Measurements from ENCODE around the gene C1GALT1. TPM values are rescaled to one million over a fixed set of nuclear protein-coding genes. Genes with fewer than 3 reads are reported as not detected.
"Not testable (repeated sequence)": the region's sequence is repeated elsewhere in the genome, so short reads cannot be mapped to it uniquely, and the experiment has no call there.

The C1GALT1 gene
- 10 to 100 TPM; 39.7 to 42.0 (median 40.4) TPM for total RNA-seq

- peak within 1 kb of the TSS; percentile 87 for H3K4me3 Mint-ChIP-seq
- H3K36me3 Mint-ChIP-seq (ENCODE audit: insufficient read depth) = no peaks in the 10 kb centered on the region
- no peaks in the 10 kb centered on the region for H3K9me3 Mint-ChIP-seq
- H3K4me1 Mint-ChIP-seq (ENCODE audit: low read depth) = peaks cover 9% of the 10 kb centered on the region
- DNase-seq = peak; percentile 97
- peak; percentile 89 to 92 for ATAC-seq
- H3K27me3 Mint-ChIP-seq (ENCODE audit: low read depth) = no peaks in the 10 kb centered on the region
Measured at GRCh38 chr7:7182156-7183060, at the start of gene C1GALT1. TSS of gene C1GALT1 (plus strand) at chr7:7182544. CDS start at chr7:7234320, 51,776 bp downstream.

GRCh38 chr7:7134046-7134445 lies 48.3 kb upstream of the C1GALT1 start:
- no peak overlapping the region for H3K4me3 Mint-ChIP-seq
- ATAC-seq (no peak), DNase-seq (no peak)
- H3K4me1 Mint-ChIP-seq (ENCODE audit: low read depth) = peaks cover 13% of the 10 kb centered on the region
- H3K27me3 Mint-ChIP-seq (ENCODE audit: low read depth) = no peaks in the 10 kb centered on the region
- H3K9me3 Mint-ChIP-seq = peaks cover 4% of the 10 kb centered on the region
- H3K36me3 Mint-ChIP-seq (ENCODE audit: insufficient read depth) = no peaks in the 10 kb centered on the region

- peaks cover 2% of the 10 kb centered on the region for H3K36me3 Mint-ChIP-seq (ENCODE audit: insufficient read depth)
- peaks cover 13% of the 10 kb centered on the region for H3K4me1 Mint-ChIP-seq (ENCODE audit: low read depth)
- no peaks in the 10 kb centered on the region for H3K27me3 Mint-ChIP-seq (ENCODE audit: low read depth)
- DNase-seq = no peak
- H3K9me3 Mint-ChIP-seq = peaks cover 4% of the 10 kb centered on the region
- ATAC-seq = no peak
- H3K4me3 Mint-ChIP-seq = no peak overlapping the region
Measured at GRCh38 chr7:7135074-7135473, 47.3 kb upstream of the C1GALT1 start.

- H3K4me3 Mint-ChIP-seq; H3K36me3 Mint-ChIP-seq (ENCODE audit: insufficient read depth); DNase-seq; ATAC-seq; H3K9me3 Mint-ChIP-seq; H3K27me3 Mint-ChIP-seq (ENCODE audit: low read depth): not testable (repeated sequence)
- H3K4me1 Mint-ChIP-seq (ENCODE audit: low read depth) = peaks cover 13% of the 10 kb centered on the region
Measured at GRCh38 chr7:7135924-7136323, 46.4 kb upstream of the C1GALT1 start.

- H3K27me3 Mint-ChIP-seq (ENCODE audit: low read depth) = no peaks in the 10 kb centered on the region
- peaks cover 4% of the 10 kb centered on the region for H3K36me3 Mint-ChIP-seq (ENCODE audit: insufficient read depth)
- H3K9me3 Mint-ChIP-seq = peaks cover 4% of the 10 kb centered on the region
- peaks cover 9% of the 10 kb centered on the region for H3K4me1 Mint-ChIP-seq (ENCODE audit: low read depth)
- DNase-seq (no peak), ATAC-seq (no peak)
- H3K4me3 Mint-ChIP-seq = no peak overlapping the region
Measured at GRCh38 chr7:7136466-7137381, 45.6 kb upstream of the C1GALT1 start.

- DNase-seq (no peak), ATAC-seq (no peak)
- Mint-ChIP-seq H3K4me3 (no peak overlapping the region), H3K27me3 (ENCODE audit: low read depth) (no peaks in the 10 kb centered on the region), H3K9me3 (peaks cover 9% of the 10 kb centered on the region), H3K36me3 (ENCODE audit: insufficient read depth) (peaks cover 5% of the 10 kb centered on the region), H3K4me1 (ENCODE audit: low read depth) (peaks cover 9% of the 10 kb centered on the region)
Measured at GRCh38 chr7:7138897-7139296, 43.4 kb upstream of the C1GALT1 start.

- Mint-ChIP-seq H3K9me3 (peaks cover 13% of the 10 kb centered on the region), H3K36me3 (ENCODE audit: insufficient read depth) (peaks cover 12% of the 10 kb centered on the region)
- H3K4me3 Mint-ChIP-seq; ATAC-seq; H3K27me3 Mint-ChIP-seq (ENCODE audit: low read depth); DNase-seq; H3K4me1 Mint-ChIP-seq (ENCODE audit: low read depth): not testable (repeated sequence)
Measured at GRCh38 chr7:7143404-7143803, 38.9 kb upstream of the C1GALT1 start.

- H3K27me3 Mint-ChIP-seq (ENCODE audit: low read depth); H3K4me3 Mint-ChIP-seq; H3K36me3 Mint-ChIP-seq (ENCODE audit: insufficient read depth); DNase-seq; ATAC-seq; H3K4me1 Mint-ChIP-seq (ENCODE audit: low read depth): not testable (repeated sequence)
- peaks cover 13% of the 10 kb centered on the region for H3K9me3 Mint-ChIP-seq
Measured at GRCh38 chr7:7145151-7145550, 37.2 kb upstream of the C1GALT1 start.

- ATAC-seq = no peak
- Mint-ChIP-seq H3K27me3 (ENCODE audit: low read depth) (no peaks in the 10 kb centered on the region), H3K36me3 (ENCODE audit: insufficient read depth) (peaks cover 8% of the 10 kb centered on the region), H3K4me1 (ENCODE audit: low read depth) (peaks cover 6% of the 10 kb centered on the region), H3K9me3 (peaks cover 13% of the 10 kb centered on the region), H3K4me3 (no peak overlapping the region)
- no peak for DNase-seq
Measured at GRCh38 chr7:7146837-7147236, 35.5 kb upstream of the C1GALT1 start.

- ATAC-seq (no peak), DNase-seq (no peak)
- Mint-ChIP-seq H3K27me3 (ENCODE audit: low read depth) (no peaks in the 10 kb centered on the region), H3K4me1 (ENCODE audit: low read depth) (peaks cover 11% of the 10 kb centered on the region), H3K4me3 (no peak overlapping the region), H3K9me3 (peaks cover 8% of the 10 kb centered on the region), H3K36me3 (ENCODE audit: insufficient read depth) (peaks cover 6% of the 10 kb centered on the region)
Measured at GRCh38 chr7:7148798-7149481, 33.4 kb upstream of the C1GALT1 start.

GRCh38 chr7:7151285-7151684 lies 31.1 kb upstream of the C1GALT1 start:
- Mint-ChIP-seq H3K9me3 (peaks cover 9% of the 10 kb centered on the region), H3K27me3 (ENCODE audit: low read depth) (no peaks in the 10 kb centered on the region), H3K4me3 (no peak overlapping the region), H3K36me3 (ENCODE audit: insufficient read depth) (no peaks in the 10 kb centered on the region), H3K4me1 (ENCODE audit: low read depth) (peaks cover 18% of the 10 kb centered on the region)
- ATAC-seq (no peak), DNase-seq (no peak)

- Mint-ChIP-seq H3K36me3 (ENCODE audit: insufficient read depth) (no peaks in the 10 kb centered on the region), H3K4me3 (no peak overlapping the region), H3K4me1 (ENCODE audit: low read depth) (peaks cover 22% of the 10 kb centered on the region), H3K9me3 (peaks cover 9% of the 10 kb centered on the region), H3K27me3 (ENCODE audit: low read depth) (no peaks in the 10 kb centered on the region)
- DNase-seq (no peak), ATAC-seq (no peak)
Measured at GRCh38 chr7:7151865-7152264, 30.5 kb upstream of the C1GALT1 start.

GRCh38 chr7:7152315-7152714 lies 30.0 kb upstream of the C1GALT1 start:
- H3K9me3 Mint-ChIP-seq = peaks cover 9% of the 10 kb centered on the region
- peaks cover 27% of the 10 kb centered on the region for H3K4me1 Mint-ChIP-seq (ENCODE audit: low read depth)
- DNase-seq = no peak
- no peak for ATAC-seq
- no peak overlapping the region for H3K4me3 Mint-ChIP-seq
- no peaks in the 10 kb centered on the region for H3K27me3 Mint-ChIP-seq (ENCODE audit: low read depth)
- no peaks in the 10 kb centered on the region for H3K36me3 Mint-ChIP-seq (ENCODE audit: insufficient read depth)

GRCh38 chr7:7154355-7154754 lies 28.0 kb upstream of the C1GALT1 start:
- not testable (repeated sequence) for H3K9me3 Mint-ChIP-seq; DNase-seq; ATAC-seq; H3K36me3 Mint-ChIP-seq (ENCODE audit: insufficient read depth); H3K4me3 Mint-ChIP-seq; H3K27me3 Mint-ChIP-seq (ENCODE audit: low read depth)
- H3K4me1 Mint-ChIP-seq (ENCODE audit: low read depth) = peaks cover 45% of the 10 kb centered on the region

Measured in activated T-cell treated with anti-CD3 and anti-CD28 coated beads, Interleukin-2, amount 50 U/mL, for 4 hours (primary cell).